GM13976 (cell line): ENCODE measurements around the gene POGLUT3.
A peak's percentile ranks its signal among the peaks of the same experiment; 100 is the strongest.

Source experiments
- DNase-seq: peaks from one replicate; pipeline ENCODE4 v3.0.0; 2012; ENCODE audit warnings: low spot score
- CTCF ChIP-seq: IDR thresholded peaks from 2 replicates; pipeline ENCODE4 v1.5.1; 2012; ENCODE audit warnings: borderline replicate concordance, mild to moderate bottlenecking; ENCODE audit not compliant: insufficient read depth; ENCODE audit errors: extremely low read depth, missing control alignments, control extremely low read depth
- in situ Hi-C: fragments of 300-500 bp; cut with MboI; formaldehyde crosslinking; loops from one replicate; pipeline ENCODE4 v1.12.0; 2022; ENCODE audit warnings: low sequenced_read_pairs, mixed read lengths, inconsistent platforms; ENCODE audit not compliant: unreplicated experiment

The POGLUT3 gene

GRCh38 chr11:108483163-108483562 lies 15.0 kb downstream of the POGLUT3 start:
- no peak for TF ChIP-seq CTCF
- in situ Hi-C loops = no loop called here
- no peak for DNase-seq

GRCh38 chr11:108474664-108475463 lies 23.3 kb downstream of the POGLUT3 start:
- TF ChIP-seq CTCF = no peak
- in situ Hi-C loops = no loop called here
- no peak for DNase-seq

GRCh38 chr11:108472681-108473080 lies 25.5 kb downstream of the POGLUT3 start:
- TF ChIP-seq CTCF = no peak
- no peak for DNase-seq

GRCh38 chr11:108468478-108468864 lies 29.7 kb downstream of the POGLUT3 start:
- DNase-seq = no peak
- TF ChIP-seq CTCF = no peak
- in situ Hi-C loops = no loop called here

More at GRCh38 chr11:108472681-108473080, 25.5 kb downstream of the POGLUT3 start:
- in situ Hi-C loops = no loop called here

- in situ Hi-C loops = no loop called here
- peak; percentile 90 for DNase-seq
- no peak for TF ChIP-seq CTCF
Observed at GRCh38 chr11:108467091-108467823, 30.9 kb downstream of the POGLUT3 start, which contains the start of gene C11orf65. Gene C11orf65, minus strand, starts transcription at chr11:108467529. Its CDS starts 5,970 bp downstream, at chr11:108461559.

- in situ Hi-C loops = no loop called here
- no peak for DNase-seq
- no peak for TF ChIP-seq CTCF
Observed at GRCh38 chr11:108466405-108466804, 31.8 kb downstream of the POGLUT3 start.
